Glomerular visceral epithelial cell (primary cell): ENCODE measurements around the gene MDH2.
"Not testable (repeated sequence)": the region's sequence is repeated elsewhere in the genome, so short reads cannot be mapped to it uniquely, and the experiment has no call there.

Experiments
- DNase-seq: peaks from one replicate; pipeline ENCODE4 v3.0.0-alpha.2; 2016; ENCODE audit errors: extremely low spot score

The MDH2 gene

GRCh38 chr7:76114742-76115141, 66.8 kb downstream of the MDH2 start:
- not testable (repeated sequence) for DNase-seq
